Ovary (tissue), 3 donors: ENCODE measurements around the gene DLG1.

Experiments
- POLR2A ChIP-seq: fragments of 450-650 bp; IDR thresholded peaks from one replicate; pipeline ENCODE4 v1.6.1; 2017; ENCODE audit warnings: antibody characterized with exemption, mild to moderate bottlenecking, moderate library complexity
- TF ChIP-seq, protein P1 (sequence below), 3 donors: fragments of 450-650 bp in 2 of 3; fragments of 200-600 bp in 1 of 3; IDR thresholded peaks; one replicate each; pipeline versions ENCODE4 v1.5.1 to v1.8.0; 2016 to 2022; ENCODE audit warnings: antibody characterized with exemption in 3 of 3, mild to moderate bottlenecking in 1 of 3
- donor health status: DM: no; HTN: no; CAD: no.

DNA sequence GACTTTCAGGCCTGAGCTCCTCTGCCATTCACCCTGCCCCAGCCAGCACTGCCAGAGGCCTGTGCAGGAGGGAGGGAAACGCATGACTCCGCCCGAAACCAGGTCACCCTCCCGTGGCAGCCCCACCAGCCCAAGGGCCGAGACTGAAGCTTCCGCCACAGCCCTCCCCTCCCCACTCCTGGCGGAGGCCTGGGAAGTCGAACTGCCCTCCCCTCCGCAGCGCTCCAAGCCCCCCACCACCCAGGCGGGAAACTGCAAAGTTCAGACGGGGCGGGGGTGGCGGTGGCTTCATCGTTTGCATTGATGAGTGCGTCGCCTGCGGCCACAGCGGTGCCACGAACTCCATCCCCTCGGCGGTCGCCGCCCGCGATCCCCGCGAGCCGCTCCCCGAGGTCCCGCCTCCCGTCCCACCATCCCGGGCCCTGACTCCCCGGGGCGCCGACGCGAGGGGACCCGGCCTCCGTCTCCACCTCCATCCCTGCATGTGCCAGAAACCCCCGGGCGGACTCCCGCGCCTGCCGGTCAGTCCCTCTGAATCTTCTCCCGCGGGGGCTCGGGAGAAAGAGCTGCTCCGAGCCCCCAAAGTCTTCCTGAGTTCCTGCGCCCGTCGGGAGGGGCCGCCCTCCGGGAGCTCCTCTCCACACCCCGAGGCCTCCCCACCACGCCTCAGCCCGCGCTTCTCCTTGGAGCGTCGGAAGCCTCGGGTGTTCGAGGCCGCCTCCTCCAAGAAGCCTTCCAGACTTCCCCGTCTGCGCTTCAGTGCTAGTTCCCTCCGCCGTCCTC, 269.5 kb downstream of the DLG1 start:
- TF ChIP-seq, protein P1, sequence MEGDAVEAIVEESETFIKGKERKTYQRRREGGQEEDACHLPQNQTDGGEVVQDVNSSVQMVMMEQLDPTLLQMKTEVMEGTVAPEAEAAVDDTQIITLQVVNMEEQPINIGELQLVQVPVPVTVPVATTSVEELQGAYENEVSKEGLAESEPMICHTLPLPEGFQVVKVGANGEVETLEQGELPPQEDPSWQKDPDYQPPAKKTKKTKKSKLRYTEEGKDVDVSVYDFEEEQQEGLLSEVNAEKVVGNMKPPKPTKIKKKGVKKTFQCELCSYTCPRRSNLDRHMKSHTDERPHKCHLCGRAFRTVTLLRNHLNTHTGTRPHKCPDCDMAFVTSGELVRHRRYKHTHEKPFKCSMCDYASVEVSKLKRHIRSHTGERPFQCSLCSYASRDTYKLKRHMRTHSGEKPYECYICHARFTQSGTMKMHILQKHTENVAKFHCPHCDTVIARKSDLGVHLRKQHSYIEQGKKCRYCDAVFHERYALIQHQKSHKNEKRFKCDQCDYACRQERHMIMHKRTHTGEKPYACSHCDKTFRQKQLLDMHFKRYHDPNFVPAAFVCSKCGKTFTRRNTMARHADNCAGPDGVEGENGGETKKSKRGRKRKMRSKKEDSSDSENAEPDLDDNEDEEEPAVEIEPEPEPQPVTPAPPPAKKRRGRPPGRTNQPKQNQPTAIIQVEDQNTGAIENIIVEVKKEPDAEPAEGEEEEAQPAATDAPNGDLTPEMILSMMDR (IDR thresholded peaks at IDR 0.05) = no peak
- no peak for TF ChIP-seq POLR2A
